DMS 273 (cell line): ENCODE data around the gene MGAT2.

ENCODE experiments used
- DNase-seq: peaks from one replicate; lab custom pipeline; 2025; ENCODE audit not compliant: unreplicated experiment; lab: John Stamatoyannopoulos, UW

Gene MGAT2

DNA sequence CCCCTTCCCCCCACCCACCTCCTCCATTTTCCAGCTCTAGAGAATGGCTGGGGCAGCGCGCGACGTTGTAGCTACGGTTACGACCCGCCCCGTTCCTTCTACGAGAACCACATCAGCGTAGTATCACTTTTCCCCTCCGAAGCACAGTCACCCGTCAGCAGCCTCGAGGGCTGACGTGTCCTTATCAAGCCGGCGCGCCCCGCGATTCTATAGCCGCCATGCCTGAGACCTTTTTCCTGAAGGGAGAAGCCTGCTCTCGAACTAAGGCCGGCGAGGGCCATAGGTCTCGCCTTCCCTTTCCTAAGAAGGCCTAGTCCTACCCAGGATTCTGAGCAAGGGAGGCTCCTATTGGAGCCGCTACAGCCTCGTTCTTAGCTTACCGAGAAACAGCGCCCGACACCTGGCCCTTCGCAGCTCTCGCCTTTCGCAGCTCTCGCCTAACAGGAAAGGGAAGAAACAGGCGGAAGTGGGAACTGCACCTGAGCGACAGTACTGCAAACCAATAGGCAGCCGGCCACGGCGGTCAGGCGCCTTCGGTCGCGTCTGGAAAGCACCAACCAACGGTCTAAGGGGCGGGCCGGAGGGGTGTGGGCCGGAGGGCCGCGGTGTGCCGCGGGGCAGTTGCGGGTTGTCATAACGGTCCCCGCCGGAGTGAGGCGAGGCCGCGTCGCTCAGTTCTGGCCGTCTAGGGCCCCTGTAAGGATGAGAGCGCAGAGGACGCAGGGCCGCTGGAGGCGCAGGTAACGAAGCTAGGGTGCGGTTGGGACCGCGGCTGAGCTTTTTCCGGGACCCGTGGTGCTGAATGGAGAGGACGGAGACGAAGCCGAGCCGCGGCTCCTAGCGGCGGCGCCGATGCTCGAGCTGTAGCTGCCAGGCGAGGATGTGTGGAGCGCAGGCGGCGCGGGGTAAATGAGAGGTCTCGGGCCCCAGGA, at the start of gene MGAT2, which contains the start of gene RPL36AL:
Gene MGAT2 (plus strand): TSS at position 618 of the 932 bp plus-strand sequence. CDS start 470 bp downstream, outside the sequence.
Gene RPL36AL (minus strand): TSS at position 445 of the 932 bp plus-strand sequence. CDS start 1,522 bp downstream, outside the sequence.
- peak; percentile 99 for DNase-seq

GRCh38 chr14:49574038-49574437, 46.6 kb upstream of the MGAT2 start:
- DNase-seq = no peak

GRCh38 chr14:49578141-49578540, 42.5 kb upstream of the MGAT2 start:
- no peak for DNase-seq

DNA sequence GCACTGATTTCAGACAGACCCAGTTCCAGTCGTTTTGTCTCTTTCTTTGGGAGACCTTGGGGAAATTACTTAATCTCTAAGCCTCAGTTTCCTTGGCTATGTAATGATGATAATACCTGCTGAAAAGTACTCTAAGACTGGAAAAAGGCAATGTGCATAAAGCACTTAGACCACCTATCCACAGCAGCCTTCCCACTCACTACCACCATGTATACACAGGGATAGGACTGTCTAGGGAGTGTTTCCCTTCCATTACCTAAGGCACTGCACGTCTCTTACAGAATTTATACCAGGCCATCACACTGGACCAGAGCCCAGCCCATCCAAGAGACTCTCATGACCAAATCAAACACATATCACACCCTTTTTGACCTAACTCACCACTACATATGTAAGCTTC, 40.8 kb upstream of the MGAT2 start:
- no peak for DNase-seq

DNA sequence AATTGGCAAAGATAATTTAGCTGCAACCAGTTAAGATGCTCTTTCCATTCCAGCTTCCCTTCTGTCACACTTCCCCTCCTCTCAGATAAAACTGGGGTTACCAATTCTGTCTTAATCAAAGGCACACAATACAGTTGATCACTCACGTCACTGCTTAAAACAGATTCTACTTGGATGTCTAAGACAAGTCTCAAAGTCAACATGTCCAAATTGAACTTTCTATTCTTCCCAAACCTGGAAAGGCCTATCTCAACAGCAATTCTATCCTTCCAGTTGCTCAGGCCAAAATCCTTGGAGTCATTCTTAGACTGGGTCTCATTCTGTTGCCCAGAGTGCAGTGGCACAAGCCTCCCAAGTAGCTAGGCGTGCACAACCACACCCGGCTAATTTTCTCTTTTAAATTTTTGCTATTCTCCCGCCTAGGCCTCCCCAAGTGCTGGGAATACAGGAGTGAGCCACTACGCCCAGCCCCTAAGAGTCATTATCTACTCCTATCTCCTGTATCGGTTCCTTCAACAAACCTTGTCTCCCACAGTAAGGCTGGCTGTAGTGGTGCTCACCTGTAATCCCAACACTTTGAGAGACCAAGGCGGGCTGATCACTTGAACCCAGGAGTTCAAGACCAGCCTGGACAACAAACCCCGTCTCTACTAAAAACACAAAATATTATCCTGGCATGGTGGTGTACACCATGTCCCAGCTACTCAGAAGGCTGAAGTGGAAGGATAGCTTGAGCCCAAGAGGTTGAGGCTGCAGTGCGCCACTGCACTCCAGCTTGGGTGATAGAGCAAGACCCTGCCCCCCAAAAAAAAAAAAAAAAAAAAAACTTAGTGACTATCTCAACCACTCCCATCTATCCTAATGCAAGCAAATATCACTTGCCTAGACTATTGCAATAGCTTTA, 39.1 kb upstream of the MGAT2 start:
- DNase-seq = peak; percentile 60

DNA sequence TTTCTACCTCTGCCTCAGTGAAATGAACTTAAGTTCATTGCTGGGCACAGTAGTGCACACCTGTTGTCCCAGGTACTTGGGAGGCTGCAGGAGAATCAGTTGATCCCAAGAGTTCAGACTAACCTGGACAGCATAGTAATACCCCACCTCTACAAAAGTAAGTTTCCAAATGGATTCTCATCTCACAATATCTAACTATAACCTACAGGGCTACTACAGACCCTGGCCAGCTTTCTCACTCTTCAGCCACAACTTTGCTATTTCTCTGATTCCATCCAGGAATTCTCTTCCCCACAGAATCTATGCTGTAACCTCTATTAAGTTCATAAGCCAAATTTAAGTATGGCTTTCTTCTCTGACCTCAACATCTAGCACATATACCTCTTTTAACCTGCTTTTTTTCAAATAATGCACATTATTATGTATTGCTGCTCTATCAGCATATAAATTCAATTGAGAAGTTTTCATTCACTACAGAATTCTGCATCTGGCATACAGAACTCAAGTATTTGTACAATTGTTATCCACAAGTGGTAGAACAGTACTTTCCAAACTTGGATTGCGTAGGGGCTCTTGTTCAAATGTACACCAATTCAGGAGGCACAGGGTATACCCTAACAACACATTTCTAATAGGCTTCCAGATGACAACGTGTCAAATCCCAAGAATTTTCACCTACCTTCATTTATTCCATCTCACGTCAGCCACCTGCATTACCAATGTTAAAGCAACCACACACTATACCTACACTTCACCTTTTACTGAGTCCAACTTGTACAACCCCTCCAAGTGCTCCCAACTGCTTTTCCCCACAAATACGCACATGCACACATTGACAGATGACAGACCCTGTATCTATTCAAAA, 38.3 kb upstream of the MGAT2 start:
- peak; percentile 56 for DNase-seq

- no peak for DNase-seq
Observed at GRCh38 chr14:49583629-49584028, 37.0 kb upstream of the MGAT2 start.

DNA sequence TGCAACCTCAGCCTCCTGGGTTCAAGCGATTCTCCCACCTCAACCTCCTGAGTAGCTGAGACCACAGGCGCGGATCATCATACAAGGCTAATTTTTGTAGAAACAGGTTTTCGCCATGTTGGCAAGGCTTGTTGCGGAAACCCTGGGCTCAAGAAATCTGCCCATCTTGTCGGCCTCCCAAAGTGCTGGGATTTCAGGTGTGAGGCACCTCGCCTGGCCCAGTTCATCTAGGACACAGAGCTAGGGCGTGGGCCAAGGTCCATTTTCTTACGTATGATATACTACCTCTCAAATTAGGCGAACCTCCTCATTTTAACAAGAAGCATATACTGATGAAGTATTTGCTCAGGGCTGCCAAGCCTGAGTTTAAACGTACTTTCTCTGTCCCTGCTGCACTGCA, 36.5 kb upstream of the MGAT2 start:
- no peak for DNase-seq

GRCh38 chr14:49584981-49585640, 35.5 kb upstream of the MGAT2 start:
- DNase-seq = peak; percentile 29

DNA sequence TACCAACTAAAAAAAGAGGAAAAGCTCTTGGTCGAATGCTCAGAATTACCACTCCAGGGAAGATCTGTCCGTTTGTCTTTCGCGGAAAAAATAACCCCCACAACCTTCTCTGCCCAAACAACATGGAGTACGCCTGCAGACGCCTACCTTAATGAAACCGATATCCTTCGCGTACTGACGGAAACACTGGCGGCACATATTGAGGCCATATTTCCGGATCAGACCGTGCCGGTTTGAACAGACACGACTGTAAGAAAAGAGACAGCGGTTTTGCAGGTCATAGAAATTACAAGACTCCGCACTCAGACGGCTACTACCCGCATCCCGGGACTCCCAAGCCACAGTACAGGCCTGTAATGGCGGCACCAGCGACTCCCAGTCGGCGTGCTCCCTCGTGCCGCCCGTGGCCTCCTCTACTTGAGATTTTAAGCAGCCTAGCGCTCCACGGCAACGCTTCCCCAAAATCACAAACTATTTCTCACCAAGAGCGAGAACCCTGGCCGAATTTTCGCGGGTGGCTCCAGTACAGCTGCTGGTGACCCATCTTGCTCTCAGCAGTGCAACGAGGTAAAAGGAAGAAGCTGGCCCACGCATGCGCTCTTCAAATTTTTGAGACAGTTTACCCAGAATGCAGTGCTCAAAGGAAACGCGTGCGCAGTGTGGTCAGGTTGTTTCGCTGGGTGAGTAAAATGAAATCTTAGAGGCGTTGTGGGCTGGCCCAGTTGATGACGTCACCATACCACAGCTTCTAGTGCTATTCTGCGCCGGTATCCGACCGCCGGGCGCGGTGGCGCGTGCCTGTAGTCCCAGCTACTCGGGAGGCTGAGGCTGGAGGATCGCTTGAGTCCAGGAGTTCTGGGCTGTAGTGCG, 34.6 kb upstream of the MGAT2 start, which contains the start of gene RPS29:
Gene RPS29 (minus strand): TSS at position 578 of the 870 bp plus-strand sequence. CDS start 34 bp downstream, at position 544.
- peak; percentile 99 for DNase-seq

GRCh38 chr14:49586673-49587460, 33.7 kb upstream of the MGAT2 start:
- peak; percentile 87 for DNase-seq

DNA sequence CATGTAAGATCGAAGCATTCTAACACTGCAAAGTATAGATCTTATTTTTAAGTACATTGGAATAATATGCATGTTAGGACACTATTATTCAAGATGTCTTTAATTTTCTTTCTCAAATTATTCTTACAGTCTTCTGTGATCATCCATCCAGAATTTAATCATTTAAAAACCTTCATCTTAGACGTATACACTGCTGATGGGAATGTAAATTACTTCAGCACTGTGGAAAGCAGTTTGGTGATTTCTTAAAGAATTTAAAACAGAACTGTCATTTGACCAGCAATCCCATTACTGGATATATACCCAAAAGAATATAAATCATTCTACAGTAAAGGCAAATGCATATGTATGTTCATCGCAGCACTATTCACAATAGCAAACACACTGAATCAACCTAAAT, 31.2 kb upstream of the MGAT2 start:
- DNase-seq = no peak

- no peak for DNase-seq
Observed at GRCh38 chr14:49593016-49593415, 27.6 kb upstream of the MGAT2 start.

DNA sequence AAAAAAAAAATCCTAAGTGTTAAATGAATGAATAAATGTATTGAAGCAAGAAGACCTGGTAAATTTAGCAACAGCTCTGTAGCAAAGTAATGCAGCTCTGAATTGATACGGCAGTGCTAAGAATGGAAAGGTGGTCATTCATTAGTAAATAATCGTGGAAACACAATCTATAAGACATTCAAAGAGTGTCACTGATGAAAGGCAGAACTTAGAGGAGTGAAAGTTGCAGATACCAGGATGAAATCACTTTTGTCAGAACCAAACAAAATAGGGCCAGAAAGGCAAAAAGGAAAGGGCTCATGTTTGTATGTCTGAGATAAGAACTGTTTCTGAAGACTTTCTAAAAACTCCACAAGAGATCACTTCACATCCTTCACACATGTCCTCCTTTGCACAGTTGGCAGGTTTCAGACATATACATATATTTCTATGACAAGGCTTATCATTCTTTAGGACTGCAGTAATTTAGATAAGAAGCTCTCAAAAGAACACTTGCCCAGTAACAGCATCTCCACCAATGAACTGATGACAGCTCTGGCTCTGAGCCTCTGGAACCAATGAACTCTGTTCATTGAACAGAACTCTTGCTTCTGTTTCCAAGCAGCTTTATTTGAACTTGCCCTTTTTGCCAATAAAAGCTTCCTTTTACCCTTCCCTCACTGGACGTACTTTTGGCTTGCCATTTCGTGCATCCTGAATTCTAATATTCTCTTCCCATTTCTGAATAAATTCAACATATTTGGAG, 26.1 kb upstream of the MGAT2 start:
- peak; percentile 77 for DNase-seq

- DNase-seq = no peak
Observed at GRCh38 chr14:49598189-49598484, 22.5 kb upstream of the MGAT2 start.

DNA sequence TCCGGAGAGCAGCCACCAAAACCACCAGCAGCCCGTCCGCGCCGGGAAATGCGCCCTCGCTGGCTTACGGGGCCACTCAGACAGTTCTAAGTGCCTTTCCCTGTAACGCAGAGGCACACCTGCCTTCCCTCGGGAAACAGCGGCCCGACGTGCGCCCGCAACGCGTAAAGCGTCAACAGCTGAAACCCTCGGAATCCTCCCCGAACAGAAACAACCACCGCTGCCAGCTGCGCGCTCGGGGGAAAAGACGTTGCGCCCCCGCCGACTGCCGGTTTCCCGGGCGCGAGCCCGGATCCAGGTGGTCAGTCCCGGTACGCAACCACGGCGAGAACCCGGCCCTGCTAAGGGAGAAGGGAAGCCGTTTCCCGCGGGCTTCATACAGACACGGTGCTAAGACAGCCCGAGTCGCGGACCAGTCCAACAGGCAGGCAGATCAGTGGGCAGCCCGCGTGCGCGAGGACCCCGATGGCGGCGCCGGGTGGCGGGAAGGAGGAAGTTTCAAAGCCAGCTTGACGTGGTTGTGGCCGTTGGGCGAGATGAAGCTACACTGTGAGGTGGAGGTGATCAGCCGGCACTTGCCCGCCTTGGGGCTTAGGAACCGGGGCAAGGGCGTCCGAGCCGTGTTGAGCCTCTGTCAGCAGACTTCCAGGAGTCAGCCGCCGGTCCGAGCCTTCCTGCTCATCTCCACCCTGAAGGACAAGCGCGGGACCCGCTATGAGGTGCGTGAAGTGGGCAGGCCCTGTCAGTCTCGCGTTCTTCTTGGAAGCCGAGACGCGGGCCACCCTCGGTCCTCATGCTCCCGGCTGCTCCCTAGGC, 21.9 kb upstream of the MGAT2 start, which contains the start of gene LRR1:
Gene LRR1 (plus strand): TSS at position 456 of the 816 bp plus-strand sequence. CDS start 81 bp downstream, at position 537.
- peak; percentile 93 for DNase-seq

GRCh38 chr14:49607583-49607982, 13.0 kb upstream of the MGAT2 start:
- no peak for DNase-seq
